Hematopoietic multipotent progenitor cell treated with erythropoietin and hydrocortisone succinate and interleukin-3 and kit ligand, for 8 days (in vitro differentiated cells): ENCODE results near the gene SMG5.

Source experiments
- DNase-seq: peaks from one replicate; pipeline ENCODE4 v3.0.0-alpha.2; 2015

SMG5 gene

DNA sequence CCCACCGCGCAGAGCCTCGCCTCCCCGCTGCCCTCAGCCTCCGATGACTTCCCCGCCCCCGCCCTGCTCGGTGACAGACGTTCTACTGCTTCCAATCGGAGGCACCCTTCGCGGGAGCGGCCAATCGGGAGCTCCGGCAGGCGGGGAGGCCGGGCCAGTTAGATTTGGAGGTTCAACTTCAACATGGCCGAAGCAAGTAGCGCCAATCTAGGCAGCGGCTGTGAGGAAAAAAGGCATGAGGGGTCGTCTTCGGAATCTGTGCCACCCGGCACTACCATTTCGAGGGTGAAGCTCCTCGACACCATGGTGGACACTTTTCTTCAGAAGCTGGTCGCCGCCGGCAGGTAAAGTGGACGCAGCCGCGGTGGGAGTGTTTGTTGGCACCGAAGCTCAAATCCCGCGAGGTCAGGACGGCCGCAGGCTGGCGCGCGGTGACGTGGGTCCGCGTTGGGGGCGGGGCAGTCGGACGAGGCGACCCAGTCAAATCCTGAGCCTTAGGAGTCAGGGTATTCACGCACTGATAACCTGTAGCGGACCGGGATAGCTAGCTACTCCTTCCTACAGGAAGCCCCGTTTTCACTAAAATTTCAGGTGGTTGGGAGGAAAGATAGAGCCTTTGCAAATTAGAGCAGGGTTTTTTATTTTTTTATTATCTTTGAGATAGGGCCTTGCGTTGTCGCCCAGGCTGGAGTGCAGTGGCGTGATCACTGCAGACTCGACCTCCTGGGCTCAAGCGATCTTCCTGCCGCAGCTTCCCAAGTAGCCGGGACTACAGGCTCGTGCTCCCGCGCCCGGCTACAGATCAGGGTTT lies 69.6 kb downstream of the SMG5 start, which contains the start of gene PMF1:
Gene PMF1 (plus strand): TSS at position 175 of the 811 bp plus-strand sequence. CDS start 9 bp downstream, at position 184.
- peak; percentile 96 for DNase-seq

DNA sequence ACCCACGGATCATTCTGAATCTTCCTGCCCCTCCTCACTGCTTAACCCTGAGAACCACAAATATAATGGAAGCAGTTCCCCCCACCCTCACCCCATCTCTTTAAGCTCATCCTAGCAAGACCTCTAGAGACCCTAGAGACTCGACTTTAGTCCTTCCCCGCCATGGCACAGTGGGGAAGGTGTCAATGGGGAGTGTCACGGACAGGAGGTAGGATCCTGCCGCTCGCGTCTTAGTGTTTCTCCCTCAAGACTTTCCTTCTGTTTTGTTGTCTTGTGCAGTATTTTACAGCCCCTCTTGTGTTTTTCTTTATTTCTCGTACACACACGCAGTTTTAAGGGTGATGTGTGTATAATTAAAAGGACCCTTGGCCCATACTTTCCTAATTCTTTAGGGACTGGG lies 70.5 kb downstream of the SMG5 start:
- no peak for DNase-seq

DNA sequence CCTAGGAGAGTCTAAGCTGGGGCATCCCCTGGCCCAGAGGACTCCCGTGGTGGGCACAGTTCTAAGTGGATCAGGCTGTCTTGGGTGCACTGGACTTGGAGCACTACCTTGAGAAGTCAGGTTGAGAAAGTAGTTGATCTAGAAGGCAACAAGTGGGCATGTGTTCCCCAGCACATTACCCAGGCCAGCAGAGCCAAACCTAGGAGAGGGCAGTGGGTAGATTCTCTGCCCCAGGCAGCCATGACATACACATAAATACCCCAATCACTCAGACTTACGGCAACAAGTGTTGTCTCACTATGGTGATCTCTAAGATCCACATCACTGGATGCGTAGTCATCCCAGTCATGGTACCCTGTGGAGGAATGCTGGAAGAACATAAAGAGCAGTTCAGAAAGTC lies 71.4 kb downstream of the SMG5 start:
- DNase-seq: no peak

DNA sequence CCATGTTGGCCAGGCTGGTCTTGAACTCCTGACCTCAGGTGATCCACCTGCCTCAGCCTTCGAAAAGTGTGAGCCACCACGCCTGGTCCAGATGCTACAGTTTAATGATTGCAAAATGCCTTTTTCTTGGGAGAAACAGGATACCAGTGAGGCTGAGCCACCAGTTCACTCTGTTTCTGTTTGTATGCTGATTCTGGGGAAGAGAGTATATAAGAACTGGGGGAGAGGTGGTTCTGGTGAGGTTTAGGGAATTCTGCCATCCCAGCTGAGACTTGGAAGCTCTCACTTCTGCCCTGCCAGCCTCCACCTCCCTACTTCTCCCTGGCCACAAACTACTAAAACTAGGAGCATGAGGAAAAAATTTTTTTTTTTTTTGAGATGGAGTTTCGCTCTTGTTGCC lies 77.9 kb downstream of the SMG5 start:
- no peak for DNase-seq

DNA sequence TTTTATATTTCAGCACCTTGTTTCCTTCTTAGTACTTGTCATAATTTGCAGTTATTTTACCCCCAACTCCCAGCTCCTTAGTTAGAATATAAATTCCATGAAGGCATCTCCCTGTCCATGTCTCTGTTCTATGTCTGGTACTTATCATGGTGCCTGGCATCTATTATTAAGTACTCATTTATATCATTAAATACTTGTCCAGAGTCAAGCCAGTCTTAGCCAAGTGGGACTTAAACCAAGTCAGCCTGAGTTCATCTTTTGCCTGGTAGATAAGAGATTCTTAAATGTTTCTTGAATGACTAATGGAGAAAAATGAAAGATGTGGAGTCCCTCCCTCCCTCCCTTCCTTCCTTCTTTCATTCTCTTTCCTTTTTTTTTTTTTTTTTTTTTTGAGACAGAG lies 79.3 kb downstream of the SMG5 start:
- DNase-seq: no peak

DNA sequence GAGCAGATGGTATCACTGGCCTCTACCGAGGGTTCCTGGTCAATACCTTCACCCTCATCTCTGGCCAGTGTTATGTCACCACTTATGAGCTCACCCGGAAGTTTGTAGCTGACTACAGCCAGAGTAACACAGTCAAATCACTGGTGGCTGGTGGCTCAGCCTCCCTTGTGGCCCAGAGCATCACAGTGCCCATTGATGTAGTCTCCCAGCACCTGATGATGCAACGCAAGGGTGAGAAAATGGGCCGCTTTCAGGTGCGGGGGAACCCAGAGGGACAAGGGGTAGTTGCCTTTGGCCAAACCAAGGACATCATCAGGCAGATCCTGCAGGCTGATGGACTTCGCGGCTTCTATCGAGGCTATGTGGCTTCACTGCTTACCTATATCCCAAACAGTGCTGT lies 82.6 kb downstream of the SMG5 start:
- no peak for DNase-seq
